Gastrocnemius medialis (tissue), 4 donors: ENCODE data around the gene SMAD3. TPM values are rescaled to one million over a fixed set of nuclear protein-coding genes. Genes with fewer than 3 reads are reported as not detected.

Experiments
- ATAC-seq, 2 donors: fragments of 150-250 bp; one replicate each; pipeline ENCODE4 v1.9.1; 2016
- DNase-seq, 2 donors: peaks; one replicate each; pipeline ENCODE4 v3.0.0-alpha.2; 2019
- H3K27ac ChIP-seq, 4 donors: fragments of 200-600 bp; sonication (generic); 1 replicate in 1 of 4; 2 replicates in 3 of 4; pipeline ENCODE4 v1.5.1; 2016 to 2018; ENCODE audit warnings: mild to moderate bottlenecking in 2 of 4, moderate library complexity in 1 of 4
- H3K27me3 ChIP-seq, 3 donors: fragments of 200-600 bp; sonication (generic) in 2 of 3; 1 replicate in 1 of 3; 2 replicates in 2 of 3; pipeline versions ENCODE4 v1.5.1 to v1.6.0; 2016 to 2019; ENCODE audit warnings: mild to moderate bottlenecking in 1 of 3, moderate library complexity in 1 of 3
- H3K36me3 ChIP-seq, 2 donors: fragments of 200-600 bp; sonication (generic) in 1 of 2; one replicate each; pipeline ENCODE4 v1.5.1; 2017 to 2018
- H3K4me1 ChIP-seq, 2 donors: fragments of 200-600 bp; sonication (generic) in 1 of 2; one replicate each; pipeline ENCODE4 v1.5.1; 2016 to 2017; ENCODE audit warnings: mild to moderate bottlenecking in 2 of 2
- H3K4me3 ChIP-seq, 4 donors: fragments of 200-600 bp; sonication (generic) in 3 of 4; 1 replicate in 1 of 4; 2 replicates in 3 of 4; pipeline ENCODE4 v1.5.1; 2016 to 2019; ENCODE audit warnings: mild to moderate bottlenecking in 2 of 4
- H3K9me3 ChIP-seq, 3 donors: fragments of 200-600 bp; sonication (generic) in 2 of 3; 1 replicate in 1 of 3; 2 replicates in 2 of 3; pipeline ENCODE4 v1.5.1; 2016 to 2019
- POLR2A ChIP-seq, 2 donors: fragments of 450-650 bp; IDR thresholded peaks; one replicate each; pipeline ENCODE4 v1.6.1; 2017; ENCODE audit warnings: antibody characterized with exemption in 2 of 2, mild to moderate bottlenecking in 2 of 2, moderate library complexity in 2 of 2
- in situ Hi-C, 4 donors: fragments of 200-750 bp; cut with MboI; loops; one replicate each; pipeline versions ENCODE4 v1.15.0 to v1.8.0; 2017; ENCODE audit warnings: low sequenced_read_pairs in 4 of 4
- intact Hi-C: fragments of 100-400 bp; cut with DNase I; formaldehyde crosslinking; loops from one replicate; pipeline ENCODE4 v1.15.1; 2023; ENCODE audit warnings: low total_unique reads
- total RNA-seq, 4 donors: library from RNA; depleted of rRNA; stranded (reverse); fragments of >200 nt; gene quantifications; one replicate each; pipeline versions ENCODE4 v1.1.0 to v1.2.3, GENCODE V29; 2016
- TF ChIP-seq, protein P1 (sequence below), 5 experiments: fragments of 450-650 bp in 3 of 5; fragments of 200-600 bp in 2 of 5; sonication (generic) in 2 of 5; IDR thresholded peaks in 4 of 5; conservative IDR thresholded peaks in 1 of 5; 1 replicate in 4 of 5; 2 replicates in 1 of 5; pipeline ENCODE4 v1.5.1; 2016 to 2019; ENCODE audit warnings: antibody characterized with exemption in 5 of 5, mild to moderate bottlenecking in 3 of 5, moderate library complexity in 3 of 5

The SMAD3 gene
- total RNA-seq, 4 donors from 2014 or later, result 15.9 to 61.7 (median 26.3) TPM

DNA sequence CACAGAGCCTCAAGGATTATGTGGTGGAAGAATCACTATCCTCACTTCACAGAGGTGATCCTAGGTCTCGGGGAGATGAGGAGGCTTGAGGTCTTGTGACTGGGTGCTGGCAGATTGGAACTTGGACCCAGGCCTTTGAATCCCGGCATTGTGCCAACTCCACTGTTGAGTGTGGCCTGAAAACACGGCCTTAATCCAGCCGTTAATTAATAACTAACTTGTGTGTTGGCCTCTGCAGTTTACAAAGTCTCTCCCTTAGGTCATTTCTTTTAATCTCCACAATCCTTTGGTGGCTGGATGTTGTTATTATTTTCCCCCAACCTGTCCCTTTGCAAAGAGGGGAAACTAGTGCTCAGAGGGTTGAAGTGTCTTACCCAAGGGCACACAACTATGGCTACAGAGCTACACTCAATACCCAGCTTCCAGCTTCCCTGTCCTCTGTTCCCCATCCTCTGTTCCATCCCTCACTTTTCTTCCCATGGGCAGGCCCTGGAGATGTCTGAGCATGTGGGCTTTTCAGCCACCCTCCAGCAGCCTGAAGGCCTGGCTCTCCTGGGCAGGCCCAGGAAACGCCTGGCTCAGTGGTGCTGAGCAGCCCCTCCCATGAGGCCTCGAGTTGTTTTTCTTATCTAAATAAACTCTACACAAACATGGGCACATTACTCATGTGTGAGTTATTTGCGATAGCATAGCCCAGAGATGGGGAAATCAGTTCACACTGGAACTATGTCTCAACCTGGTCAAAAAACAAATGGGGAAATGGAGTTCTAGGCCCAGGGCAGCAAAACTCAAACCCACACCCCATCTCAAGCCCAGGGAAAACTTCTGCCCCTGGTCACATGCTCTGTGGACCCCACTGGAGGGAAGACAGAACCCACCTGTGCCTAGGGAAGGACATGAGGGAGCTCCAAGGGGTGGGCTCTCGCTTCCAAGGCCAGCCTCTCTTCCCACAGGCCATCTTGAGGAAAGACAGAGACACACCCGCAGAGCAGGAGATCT is 16.8 kb upstream of the SMAD3 start:
- intact Hi-C loops, result loop anchor here (10.0 kb wide), 1 partner anchor 104 kb away; no protein-coding TSS in a partner anchor

DNA sequence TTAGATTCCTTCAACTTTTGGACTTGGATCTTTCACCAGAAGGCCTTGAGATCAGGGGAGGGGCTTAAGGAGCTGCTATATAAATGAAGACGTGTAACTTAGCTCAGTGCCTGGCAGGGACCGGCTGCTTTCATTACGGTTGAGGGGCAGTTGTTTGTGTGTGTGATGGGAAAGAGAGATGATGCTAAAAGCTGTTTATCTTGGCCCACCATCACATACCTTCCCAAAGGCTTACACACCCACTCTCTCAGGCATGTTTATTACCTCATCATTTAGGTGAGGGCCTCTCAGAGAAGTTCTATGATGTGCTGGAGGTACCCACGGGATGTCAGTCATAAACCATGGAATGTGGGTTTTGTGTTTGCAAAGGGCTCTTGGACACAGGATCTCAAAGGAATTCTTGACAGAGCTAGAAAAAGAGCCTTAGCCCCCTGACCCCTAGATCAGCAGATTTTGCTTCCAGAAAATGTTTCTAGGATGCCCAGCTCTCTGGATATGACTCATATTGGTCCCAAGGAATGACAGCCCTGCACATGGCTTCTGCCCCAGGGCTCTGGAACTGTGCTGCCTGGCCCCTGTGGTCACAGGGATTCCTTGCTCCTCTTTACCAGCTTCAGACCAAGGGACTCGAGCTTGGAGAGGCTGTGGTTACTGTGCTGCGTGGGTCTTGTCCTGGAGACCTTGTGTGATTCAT is 15.9 kb upstream of the SMAD3 start:
- ATAC-seq (peak in 1 of 2 donors; percentile 12), DNase-seq (no peak)
- intact Hi-C loops, result loop anchor here (10.0 kb wide), 1 partner anchor 105 kb away; no protein-coding TSS in a partner anchor
- TF ChIP-seq POLR2A (IDR thresholded peaks at IDR 0.05), result no peak
- TF ChIP-seq, protein P1, sequence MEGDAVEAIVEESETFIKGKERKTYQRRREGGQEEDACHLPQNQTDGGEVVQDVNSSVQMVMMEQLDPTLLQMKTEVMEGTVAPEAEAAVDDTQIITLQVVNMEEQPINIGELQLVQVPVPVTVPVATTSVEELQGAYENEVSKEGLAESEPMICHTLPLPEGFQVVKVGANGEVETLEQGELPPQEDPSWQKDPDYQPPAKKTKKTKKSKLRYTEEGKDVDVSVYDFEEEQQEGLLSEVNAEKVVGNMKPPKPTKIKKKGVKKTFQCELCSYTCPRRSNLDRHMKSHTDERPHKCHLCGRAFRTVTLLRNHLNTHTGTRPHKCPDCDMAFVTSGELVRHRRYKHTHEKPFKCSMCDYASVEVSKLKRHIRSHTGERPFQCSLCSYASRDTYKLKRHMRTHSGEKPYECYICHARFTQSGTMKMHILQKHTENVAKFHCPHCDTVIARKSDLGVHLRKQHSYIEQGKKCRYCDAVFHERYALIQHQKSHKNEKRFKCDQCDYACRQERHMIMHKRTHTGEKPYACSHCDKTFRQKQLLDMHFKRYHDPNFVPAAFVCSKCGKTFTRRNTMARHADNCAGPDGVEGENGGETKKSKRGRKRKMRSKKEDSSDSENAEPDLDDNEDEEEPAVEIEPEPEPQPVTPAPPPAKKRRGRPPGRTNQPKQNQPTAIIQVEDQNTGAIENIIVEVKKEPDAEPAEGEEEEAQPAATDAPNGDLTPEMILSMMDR (IDR thresholded peaks at IDR 0.05 in 4 of 5, conservative IDR thresholded peaks at IDR 0.05 in 1 of 5), result no peak
- in situ Hi-C loops, result no loop called here
- Histone ChIP-seq H3K27me3 (no peaks in the 10 kb centered on the region), H3K4me1 (peaks cover 8 to 23% of the 10 kb centered on the region in 2 donors), H3K27ac (peak overlapping the region in 3 of 4 donors; percentile 29 to 73 (median 56)), H3K4me3 (no peak overlapping the region), H3K9me3 (no peaks in the 10 kb centered on the region), H3K36me3 (no peaks in the 10 kb centered on the region)

More for the DNA sequence above, 16.8 kb upstream of the SMAD3 start:
- no peaks in the 10 kb centered on the region for H3K36me3 ChIP-seq
- TF ChIP-seq, protein P1 (IDR thresholded peaks at IDR 0.05 in 4 of 5, conservative IDR thresholded peaks at IDR 0.05 in 1 of 5), result no peak
- peak in 1 of 2 donors; percentile 42 for TF ChIP-seq POLR2A (IDR thresholded peaks at IDR 0.05)
- ATAC-seq (peak; percentile 81 to 91), DNase-seq (peak in 1 of 2 donors; percentile 48)
- no peaks in the 10 kb centered on the region for H3K27me3 ChIP-seq
- no peak overlapping the region for H3K4me3 ChIP-seq
- in situ Hi-C loops, result no loop called here
- H3K9me3 ChIP-seq, result no peaks in the 10 kb centered on the region
- H3K4me1 ChIP-seq, result peaks cover 8 to 25% of the 10 kb centered on the region in 2 donors
- H3K27ac ChIP-seq, result peak overlapping the region; percentile 3 to 73 (median 42)

DNA sequence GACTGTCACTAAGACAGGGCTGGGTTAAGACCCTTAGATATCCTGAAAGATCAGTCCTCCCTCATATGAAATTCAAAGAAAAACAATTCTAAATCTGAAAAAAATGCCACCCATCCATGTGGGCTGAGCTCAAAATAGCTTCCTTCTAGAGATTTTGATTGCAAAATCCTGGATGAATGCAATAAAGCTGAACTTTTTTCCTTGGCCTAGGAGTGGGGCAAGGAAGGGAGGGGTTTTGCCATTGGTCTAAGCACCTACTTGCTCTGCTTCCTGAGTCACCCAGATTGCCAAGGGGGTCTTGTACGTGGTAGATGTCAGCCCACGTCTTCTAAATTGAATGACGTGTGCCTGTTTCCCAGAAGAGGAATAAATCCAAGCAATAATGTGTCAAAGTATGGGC is 15.3 kb upstream of the SMAD3 start:
- TF ChIP-seq, protein P1 (IDR thresholded peaks at IDR 0.05 in 4 of 5, conservative IDR thresholded peaks at IDR 0.05 in 1 of 5), result no peak
- no peak for TF ChIP-seq POLR2A (IDR thresholded peaks at IDR 0.05)
- peak; percentile 35 to 40 for ATAC-seq
- H3K4me1 ChIP-seq, result peaks cover 8 to 20% of the 10 kb centered on the region in 2 donors
- peak overlapping the region in 3 of 4 donors; percentile 29 to 73 (median 56) for H3K27ac ChIP-seq
- H3K27me3 ChIP-seq, result no peaks in the 10 kb centered on the region
- in situ Hi-C loops (no loop called here), intact Hi-C loops (no loop called here)
- no peak for DNase-seq
- no peak overlapping the region for H3K4me3 ChIP-seq
- H3K36me3 ChIP-seq, result no peaks in the 10 kb centered on the region
- H3K9me3 ChIP-seq, result no peaks in the 10 kb centered on the region

DNA sequence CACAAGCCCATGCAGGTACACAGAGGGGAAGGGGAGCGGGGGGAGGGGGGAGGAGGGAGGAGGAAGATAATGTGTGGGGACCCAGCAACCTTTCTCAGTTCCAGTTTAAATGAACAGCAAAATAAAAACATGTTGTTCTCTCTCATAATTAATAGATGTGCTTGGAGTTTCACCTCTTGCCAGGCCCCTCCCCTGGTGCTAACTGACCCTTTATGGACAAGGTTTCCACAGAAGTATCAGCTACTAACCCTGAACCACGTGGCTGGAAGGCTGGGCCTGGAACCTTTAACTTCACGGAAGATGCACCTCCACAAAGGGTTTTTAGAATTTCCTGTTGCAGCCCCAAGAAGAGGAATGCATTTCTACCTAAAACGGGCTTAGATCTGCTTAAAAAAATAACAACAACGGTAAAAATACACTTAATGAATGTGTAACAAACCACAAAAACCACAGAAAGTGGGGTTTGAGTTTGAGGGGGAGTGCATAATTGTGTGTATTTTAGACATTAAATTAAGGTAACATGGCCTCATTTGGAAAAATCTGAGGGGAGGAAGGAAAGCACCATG is 14.8 kb upstream of the SMAD3 start:
- Histone ChIP-seq H3K27ac (no peak overlapping the region), H3K4me1 (peaks cover 8 to 20% of the 10 kb centered on the region in 2 donors), H3K36me3 (no peaks in the 10 kb centered on the region), H3K9me3 (no peaks in the 10 kb centered on the region), H3K27me3 (no peaks in the 10 kb centered on the region), H3K4me3 (no peak overlapping the region)
- intact Hi-C loops, result no loop called here
- in situ Hi-C loops, result no loop called here
- DNase-seq (no peak), ATAC-seq (no peak)
- TF ChIP-seq, protein P1 (IDR thresholded peaks at IDR 0.05 in 4 of 5, conservative IDR thresholded peaks at IDR 0.05 in 1 of 5), result no peak
- no peak for TF ChIP-seq POLR2A (IDR thresholded peaks at IDR 0.05)
